Measurements from ENCODE around the gene ARL14EPL.

GRCh38 chr5:116084871-116085715 is 52.8 kb downstream of the ARL14EPL start, which contains the start of gene COMMD10:
- TF ChIP-seq CTCF (IDR thresholded peaks at IDR 0.05) (no peak), POLR2AphosphoS5 (IDR thresholded peaks at IDR 0.05) (peak; percentile 26 to 82 (median 63)), POLR2A (IDR thresholded peaks at IDR 0.05) (peak; percentile 31 to 35)

Measured in sigmoid colon (tissue), 4 donors.